HG02840 (cell line): ENCODE results near the gene BCL2L2.
"Not testable (repeated sequence)": the region's sequence is repeated elsewhere in the genome, so short reads cannot be mapped to it uniquely, and the experiment has no call there.

Source experiments
- ATAC-seq: cut with Tn5 transposase; IDR thresholded peaks from one replicate; pipeline ENCODE4 v1.9.1; 2021; ENCODE audit warnings: mild to moderate bottlenecking, moderate library complexity, moderate number of reproducible peaks; ENCODE audit not compliant: unreplicated experiment, low FRiP score

The BCL2L2 gene

DNA sequence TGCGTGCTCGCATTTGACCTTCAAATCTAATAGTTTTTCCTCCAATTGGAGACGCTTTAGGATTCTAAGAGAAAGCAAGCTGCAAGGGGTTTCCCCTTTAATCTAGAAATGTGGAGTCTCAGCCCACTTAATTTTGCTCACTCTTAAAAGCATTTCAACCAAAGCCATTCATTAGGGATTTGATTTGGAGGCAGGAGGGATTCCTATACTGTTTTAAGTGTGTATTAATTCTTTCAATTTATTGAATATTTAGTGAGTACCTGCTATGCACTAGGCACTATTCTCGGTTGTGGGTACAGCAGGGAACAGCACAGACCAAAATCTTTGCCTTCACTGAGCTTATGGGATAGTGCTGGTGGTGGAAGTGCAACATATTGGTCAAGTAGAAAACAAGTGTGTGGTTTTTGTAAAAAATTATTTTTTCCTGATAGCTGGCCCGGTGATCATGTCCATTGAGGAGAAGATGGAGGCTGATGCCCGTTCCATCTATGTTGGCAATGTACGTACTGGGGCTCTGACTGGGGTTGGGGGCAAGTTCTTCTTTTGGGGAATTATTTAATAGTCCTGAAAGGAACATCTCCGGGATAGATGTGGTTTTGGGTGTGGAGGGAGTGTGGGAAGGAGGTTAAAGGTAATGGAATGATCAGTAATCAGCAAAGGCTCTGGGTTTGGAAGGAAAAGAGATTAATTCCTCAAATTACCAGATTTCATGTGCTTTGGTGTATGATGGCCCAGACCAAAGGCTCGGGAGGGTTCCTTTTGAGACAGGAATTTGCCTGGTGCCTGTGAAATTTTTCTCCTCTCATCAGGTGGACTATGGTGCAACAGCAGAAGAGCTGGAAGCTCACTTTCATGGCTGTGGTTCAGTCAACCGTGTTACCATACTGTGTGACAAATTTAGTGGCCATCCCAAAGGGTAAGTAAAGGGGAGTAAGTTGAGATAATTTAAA is 16.2 kb downstream of the BCL2L2 start:
- no peak for ATAC-seq

DNA sequence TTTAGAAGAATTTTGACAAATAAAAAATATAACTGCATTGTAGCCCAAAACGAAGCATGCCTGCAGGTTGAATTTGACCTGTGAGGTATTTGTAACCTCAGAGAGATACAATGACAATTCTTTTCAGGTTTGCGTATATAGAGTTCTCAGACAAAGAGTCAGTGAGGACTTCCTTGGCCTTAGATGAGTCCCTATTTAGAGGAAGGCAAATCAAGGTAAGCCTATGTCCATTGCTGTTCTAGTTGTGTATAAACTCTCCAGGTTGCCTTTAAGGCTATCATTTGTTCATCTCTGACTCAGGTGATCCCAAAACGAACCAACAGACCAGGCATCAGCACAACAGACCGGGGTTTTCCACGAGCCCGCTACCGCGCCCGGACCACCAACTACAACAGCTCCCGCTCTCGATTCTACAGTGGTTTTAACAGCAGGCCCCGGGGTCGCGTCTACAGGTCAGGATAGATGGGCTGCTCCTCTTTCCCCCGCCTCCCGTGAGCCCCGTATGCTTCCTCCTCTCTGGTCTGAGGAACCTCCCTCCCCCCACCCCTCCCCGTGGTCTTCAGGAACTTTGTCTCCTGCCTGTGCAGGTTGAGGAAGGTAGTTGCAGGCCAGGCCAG is 17.3 kb downstream of the BCL2L2 start:
- no peak for ATAC-seq

DNA sequence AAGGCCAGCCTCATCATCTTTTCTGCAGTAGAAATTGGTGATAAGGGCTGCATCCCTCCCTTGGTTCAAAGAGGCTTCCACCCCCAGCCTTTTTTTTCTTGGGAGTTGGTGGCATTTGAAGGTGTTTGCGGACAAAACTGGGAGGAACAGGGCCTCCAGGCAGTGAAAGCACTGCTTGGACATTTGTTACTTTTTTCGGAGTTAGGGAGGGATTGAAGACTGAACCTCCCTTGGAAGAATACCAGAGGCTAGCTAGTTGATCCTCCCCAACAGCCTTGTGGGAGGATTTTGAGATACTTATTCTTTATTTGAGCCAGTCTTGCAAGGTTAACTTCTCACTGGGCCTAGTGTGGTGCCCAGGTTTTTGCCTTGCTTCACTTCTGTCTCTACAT is 17.8 kb downstream of the BCL2L2 start:
- ATAC-seq = no peak

DNA sequence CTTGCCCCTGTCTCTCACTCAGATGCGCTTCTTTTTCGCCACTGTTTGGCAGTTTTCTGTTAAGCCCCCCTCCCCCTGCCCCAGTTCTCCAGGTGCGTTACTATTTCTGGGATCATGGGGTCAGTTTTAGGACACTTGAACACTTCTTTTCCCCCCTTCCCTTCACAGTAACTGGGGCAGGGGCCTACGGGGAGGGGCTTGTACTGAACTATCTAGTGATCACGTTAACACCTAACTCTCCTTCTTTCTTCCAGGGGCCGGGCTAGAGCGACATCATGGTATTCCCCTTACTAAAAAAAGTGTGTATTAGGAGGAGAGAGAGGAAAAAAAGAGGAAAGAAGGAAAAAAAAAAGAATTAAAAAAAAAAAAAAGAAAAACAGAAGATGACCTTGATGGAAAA is 18.4 kb downstream of the BCL2L2 start:
- no peak for ATAC-seq

DNA sequence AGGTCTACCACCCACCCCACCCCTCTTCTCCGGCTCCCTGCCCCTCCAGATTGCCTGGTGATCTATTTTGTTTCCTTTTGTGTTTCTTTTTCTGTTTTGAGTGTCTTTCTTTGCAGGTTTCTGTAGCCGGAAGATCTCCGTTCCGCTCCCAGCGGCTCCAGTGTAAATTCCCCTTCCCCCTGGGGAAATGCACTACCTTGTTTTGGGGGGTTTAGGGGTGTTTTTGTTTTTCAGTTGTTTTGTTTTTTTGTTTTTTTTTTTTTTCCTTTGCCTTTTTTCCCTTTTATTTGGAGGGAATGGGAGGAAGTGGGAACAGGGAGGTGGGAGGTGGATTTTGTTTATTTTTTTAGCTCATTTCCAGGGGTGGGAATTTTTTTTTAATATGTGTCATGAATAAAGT is 19.1 kb downstream of the BCL2L2 start:
- ATAC-seq = not testable (repeated sequence)

DNA sequence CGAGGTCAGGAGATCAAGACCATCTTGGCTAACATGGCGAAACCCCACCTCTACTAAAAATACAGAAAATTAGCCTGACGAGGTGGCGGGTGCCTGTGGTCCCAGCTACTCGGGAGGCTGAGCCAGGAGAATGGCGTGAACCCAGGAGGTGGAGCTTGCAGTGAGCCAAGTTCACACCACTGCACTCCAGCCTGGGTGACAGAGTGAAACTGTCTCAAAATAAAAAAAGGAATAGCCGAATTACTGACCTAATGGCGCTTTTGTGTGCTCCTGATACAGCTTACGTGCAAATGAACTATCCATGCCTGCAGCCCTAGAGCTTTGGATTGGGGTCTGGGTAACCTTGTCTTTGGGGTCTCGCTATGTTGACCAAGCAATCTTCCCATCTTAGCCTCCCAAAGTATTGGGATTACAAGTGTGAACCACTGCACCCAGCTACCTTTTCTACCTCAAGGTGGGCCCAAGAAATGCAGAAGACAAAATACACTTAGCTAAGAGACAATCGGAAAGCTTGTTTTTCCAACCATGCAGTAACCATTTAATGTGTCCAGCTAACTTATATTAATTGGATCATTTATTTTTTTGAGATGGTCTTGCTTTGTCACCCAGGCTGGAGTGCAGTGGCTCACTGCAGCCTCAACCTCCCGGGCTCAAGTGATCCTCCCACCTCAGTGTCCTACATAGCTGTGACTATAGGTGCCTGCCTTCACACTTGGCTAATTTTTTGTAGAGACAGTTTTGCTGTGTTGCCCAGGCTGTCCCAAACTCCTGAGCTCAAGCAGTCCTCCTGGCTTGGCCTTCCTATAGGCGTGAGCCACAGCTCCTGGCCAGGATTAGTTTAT is 20.1 kb downstream of the BCL2L2 start:
- no peak for ATAC-seq

DNA sequence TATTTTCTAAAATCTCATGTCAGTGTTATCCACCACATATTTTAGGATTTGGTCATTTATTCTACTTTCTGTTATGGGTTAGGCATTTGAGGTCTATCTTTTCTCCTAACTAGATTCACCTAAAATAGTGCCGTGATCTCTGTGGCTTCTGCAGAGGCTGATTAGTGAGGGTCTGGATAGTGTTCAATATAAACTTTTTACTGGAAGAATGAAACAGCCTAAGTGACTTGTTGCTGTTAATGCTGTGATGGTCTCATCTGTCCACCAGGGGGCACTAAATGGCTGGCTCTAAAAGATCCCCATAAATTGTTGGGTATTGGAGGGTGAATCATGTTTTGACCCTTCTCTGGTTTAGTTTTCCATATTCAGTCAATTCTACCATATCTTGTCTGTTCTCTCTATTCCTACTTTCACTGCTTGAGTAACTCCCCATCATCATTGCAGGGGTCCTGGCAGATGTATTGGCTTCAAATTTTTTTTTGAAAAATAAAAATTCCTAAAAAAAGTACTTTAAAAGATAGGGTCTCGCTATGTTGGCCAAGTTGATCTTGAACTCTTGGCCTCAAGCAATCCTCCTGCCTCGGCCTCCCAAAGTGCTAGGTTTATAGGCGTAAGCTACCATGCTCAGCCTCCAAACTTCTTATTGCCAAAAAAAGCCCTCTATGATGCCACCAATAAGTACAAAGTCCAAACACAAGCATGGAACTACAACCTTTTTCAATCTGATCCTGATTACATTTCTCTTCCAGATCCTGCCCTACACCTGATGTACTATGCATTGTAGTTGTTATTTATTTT is 21.5 kb downstream of the BCL2L2 start:
- no peak for ATAC-seq

DNA sequence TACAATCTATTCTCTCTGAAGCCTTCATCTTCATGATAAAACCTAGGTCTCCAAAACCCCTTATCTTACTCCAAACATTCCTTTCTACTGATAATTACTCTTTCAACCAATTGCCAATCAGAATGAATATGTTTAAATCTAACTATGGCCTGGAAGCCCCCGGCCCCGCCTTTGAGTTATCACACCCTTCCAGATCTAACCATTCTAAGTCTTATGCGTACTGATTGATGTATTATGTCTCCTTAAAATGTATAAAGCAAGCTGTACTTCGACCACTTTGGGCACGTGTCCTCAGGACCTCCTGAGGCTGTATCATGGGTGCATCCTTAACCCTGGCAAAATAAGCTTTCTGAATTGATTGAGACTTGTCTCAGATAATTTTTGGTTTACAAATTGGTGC is 29.0 kb downstream of the BCL2L2 start:
- ATAC-seq = no peak

DNA sequence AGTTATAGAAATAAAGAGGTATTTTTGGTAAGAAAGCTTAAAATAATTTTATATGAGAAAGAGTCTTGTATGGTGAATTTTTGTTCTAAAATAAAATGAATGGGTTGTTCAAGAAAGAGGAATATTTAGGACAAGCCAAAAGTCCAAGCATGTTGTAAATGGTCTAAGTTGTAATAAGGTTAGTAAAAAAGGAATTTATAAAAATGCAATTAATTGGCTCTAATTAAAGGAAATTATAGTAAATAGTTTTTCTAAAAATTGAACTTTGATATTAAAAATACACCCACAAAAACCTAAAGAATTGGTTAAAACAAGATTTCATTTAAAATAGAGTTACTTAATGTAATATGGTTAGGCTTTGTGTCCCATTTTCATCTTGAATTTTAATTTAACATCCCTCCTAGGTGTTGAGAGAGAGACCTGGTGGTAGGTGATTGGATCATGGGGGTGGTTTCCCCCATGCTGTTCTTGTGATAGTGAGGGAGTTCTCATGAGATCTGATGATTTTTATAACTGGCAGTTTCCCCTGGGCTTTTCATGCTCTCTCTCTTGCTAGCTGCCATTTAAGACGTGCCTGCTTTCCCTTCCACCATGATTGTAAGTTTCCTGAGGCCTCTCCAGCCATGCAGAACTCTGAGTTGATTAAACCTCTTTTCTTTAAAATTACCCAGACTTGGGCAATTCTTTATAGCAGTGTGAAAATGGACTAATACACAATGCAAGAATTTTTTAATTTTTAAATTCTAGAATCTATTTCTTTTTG is 33.1 kb downstream of the BCL2L2 start:
- no peak for ATAC-seq

DNA sequence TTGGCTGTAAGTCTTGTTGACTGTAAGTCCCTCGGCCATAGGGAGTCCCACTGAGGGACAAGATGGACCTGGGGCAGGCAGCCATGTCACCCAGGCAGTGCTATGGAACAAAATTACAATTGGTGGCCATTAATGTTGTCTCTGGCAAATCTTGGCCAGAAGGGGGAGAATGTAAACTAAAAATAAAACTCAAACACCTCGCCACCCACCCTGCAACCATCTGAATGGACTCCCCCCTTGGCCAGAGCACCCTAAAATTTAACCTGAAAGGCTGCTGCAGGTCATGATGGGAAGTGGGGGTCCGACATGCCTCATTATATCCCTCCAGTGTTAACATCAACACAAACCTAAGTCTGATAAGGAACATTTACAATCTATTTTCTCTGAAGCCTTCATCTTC is 37.8 kb downstream of the BCL2L2 start:
- no peak for ATAC-seq

DNA sequence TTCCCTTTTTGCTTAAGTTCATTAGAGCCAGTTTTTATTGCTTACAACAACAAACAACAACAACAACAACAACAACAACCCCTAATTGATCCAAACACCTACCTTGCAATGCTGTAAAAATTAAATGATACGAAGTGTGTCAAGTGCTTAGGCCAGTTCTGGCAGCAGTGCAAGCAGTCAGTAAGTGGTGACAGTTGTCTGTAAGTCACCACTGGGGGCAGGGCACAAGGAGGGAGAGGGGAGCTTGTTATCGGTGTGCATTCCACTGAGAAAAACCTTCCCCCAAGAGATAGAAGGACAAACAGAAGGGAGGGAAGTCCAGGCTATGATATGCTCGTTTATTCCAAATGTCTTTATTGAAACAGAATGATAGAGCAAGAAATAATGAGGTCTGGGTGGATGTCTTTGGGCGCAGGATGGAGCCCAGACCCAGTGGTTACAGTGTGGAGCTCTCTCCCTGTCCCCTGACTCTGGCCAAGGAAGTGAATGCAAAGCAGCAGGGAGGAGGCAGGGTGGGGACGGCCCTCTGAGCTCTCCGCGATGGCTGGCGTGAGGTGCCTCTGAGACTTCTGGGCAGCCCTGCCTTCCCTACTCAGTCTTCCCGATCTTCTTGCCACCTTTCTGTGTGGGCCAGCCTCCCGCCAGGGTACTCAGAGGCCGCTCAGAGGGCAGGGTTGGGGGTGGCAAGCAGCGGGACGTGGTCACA is 39.5 kb downstream of the BCL2L2 start:
- no peak for ATAC-seq

DNA sequence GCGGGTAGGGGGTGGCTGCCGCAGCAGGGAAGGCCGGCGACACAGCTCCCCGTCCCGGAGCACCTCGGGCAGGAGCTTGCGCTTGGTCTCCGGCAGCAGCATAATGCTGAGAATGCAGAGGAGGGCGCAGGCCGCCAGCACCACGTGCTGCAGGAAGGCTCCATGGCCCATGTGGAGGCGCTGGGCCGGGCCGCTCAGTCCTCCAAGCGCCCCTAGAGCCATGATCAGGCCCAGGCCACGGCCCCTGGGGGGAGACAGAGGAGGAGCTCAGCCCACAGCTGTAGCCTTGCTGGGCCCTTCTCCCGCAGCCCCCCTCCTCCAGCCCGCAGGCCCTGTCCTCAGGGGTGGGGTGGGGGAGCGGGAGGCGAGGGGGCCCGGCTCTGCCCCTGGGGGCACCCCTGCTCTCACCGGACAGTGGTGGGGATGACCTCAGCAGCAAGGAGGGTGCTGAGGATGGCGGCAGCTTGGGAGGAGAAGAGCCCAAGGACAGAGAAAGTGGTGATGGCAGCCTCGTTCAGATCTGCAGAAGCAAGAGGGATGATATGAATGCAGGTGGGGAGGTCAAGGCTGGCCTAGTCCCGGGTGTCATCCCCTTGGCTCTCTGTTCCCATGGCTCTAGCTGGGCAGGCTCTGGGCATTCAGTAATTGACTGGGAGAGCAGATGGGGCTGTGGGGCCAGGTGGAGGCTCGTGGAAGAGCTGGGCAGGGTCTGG is 40.2 kb downstream of the BCL2L2 start:
- no peak for ATAC-seq

DNA sequence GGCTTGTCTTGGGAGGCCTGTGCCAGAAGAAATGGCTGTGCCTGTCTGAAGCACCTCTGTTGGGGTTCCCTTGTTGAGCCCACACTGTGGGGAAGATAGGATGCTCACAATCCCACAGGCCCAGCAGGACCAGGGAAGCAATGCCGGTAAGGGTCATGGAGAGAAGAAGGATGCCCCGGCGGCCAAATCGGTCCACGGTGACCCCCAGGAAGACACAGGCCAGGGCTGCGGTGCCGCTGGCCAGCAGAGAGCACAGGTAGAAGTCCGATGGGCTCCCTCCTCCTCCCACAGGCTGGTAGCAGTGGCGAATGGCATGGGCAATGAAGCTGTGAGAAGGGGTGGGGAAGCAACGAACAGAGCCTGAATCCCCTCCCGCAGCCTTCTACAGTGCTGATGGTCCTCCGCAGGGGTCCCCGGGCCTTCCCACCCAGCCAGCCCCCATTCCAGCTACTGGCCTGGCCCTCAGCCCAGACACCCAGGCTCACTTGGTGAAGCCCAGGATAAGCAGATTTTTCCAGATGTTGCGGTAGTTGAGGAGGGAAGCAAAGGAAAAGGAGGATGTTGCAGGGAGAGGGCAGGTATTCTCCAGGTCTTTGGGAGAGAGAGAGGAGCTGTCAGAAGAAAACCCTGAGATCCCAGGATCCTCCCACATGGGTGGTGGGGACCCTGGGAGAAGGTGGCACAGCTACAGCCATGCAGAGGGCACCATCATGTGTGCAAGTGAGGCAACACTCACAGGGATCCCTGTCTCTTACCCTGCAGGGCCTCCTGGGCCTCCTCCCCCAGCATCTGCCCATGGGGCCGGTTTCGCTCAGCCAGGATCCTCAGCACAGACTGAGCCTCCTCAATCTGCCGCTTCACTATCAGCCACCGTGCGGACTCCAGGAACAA is 41.0 kb downstream of the BCL2L2 start:
- ATAC-seq = no peak

DNA sequence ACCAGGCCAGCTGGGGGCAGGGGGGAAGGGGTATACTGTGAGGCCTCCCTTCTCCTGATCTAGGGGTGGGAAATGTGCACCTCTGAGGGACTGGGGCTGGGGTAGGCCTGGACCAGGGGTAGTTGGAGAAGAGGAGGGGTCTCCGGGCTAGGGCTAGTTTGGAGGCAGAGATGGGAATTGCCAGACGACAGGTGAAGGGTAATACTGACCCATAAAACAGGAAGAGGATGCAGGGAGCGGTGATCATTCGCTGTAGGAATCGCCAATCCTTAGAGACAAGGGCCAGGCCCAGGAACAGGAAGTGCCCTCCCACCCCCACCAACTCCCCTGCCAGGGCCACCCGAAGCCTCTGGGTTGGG is 41.6 kb downstream of the BCL2L2 start:
- no peak for ATAC-seq

DNA sequence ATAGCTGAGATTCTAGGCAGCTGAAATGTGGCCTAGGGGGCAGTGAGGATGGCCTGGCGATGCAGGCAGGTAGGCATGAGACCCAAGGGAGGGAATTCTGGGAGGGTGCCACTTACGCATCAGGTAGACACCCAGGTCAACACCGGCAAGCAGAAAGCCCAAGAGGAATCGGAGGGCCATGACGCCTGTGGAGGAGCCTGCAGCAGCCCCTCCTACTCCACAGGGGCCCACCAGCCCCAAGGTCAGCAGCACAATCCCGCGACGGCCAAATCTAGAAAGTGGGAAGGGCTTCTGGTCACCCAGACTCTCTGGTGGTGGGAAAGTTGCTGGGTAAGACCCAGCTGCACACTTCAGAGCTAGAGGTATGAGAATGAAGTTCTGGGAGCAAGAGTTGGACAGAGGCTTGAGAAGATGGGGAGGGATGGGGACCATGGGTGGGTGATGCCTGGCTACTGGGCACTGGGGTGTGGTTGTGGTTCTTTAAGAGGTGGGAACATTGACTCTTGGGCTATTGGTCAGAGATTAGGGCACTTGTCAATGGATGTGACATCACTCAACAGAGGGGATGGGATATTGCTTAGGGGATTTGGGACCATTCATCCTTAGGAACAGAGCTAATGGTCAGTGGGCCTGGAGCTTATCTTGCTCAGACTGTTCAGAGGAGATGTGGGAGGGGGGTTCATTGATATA is 42.7 kb downstream of the BCL2L2 start:
- ATAC-seq = no peak

DNA sequence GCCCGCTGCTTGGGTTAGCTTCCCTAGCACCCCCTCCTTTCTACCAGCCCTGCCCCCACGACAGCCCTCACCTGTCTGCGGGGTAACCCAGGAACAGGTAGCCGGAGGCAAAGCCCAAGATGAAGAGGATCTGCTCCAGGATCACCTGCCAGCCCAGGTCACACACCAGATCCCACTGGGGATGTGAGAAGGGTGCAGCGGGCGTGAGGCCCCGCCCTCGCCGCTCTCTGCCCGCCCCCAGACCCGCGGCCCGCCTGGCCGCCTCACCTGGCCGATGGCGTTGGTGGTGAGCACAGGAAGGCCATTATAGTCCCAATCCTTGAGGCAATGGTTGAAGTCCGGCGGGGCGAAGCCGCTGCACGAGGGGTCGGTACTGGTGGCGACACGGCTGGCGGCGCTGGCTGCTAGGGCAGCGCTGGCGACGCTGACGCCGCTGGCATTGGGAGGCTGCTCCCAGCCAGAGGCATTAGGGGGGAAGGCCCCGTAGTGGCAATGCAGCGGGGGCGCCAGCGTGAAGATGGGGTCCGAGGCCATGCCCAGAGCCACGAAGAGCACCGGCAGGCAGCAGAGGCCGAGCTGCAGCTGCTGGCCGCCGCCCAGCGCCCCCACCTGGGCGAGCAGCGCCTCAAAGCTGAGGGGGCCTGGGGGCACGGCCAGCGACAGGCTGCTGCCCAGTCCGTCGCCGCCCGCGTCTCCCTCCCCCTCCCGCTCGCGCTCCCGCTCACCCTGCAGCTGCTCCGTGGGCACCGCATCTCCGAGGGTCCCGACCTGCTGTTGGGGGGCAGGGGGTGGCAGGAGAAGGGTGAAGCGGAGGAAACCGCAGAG is 45.3 kb downstream of the BCL2L2 start:
- no peak for ATAC-seq
